Peyer's patch (tissue), 4 donors: ENCODE results near the gene BAD. TPM values are rescaled to one million over a fixed set of nuclear protein-coding genes. Genes with fewer than 3 reads are reported as not detected.

Experiments used
- DNase-seq, 3 donors: peaks; one replicate each; pipeline ENCODE4 v3.0.0-alpha.2; 2017 to 2019
- H3K27ac ChIP-seq, 4 donors: fragments of 200-600 bp; sonication (generic); one replicate each; pipeline ENCODE4 v1.5.1; 2016 to 2019
- H3K27me3 ChIP-seq, 2 donors: fragments of 200-600 bp; sonication (generic); one replicate each; pipeline ENCODE4 v1.5.1; 2019
- H3K36me3 ChIP-seq, 3 donors: fragments of 200-600 bp; sonication (generic); one replicate each; pipeline ENCODE4 v1.5.1; 2016 to 2019
- H3K4me1 ChIP-seq, 4 donors: fragments of 200-600 bp; sonication (generic); one replicate each; pipeline ENCODE4 v1.5.1; 2016 to 2019
- H3K4me3 ChIP-seq, 4 donors: fragments of 200-600 bp; sonication (generic); 1 replicate in 3 of 4; 2 replicates in 1 of 4; pipeline ENCODE4 v1.5.1; 2016 to 2019; ENCODE audit warnings: mild to moderate bottlenecking in 1 of 4
- H3K9me3 ChIP-seq, 4 donors: fragments of 200-600 bp; sonication (generic); one replicate each; pipeline ENCODE4 v1.5.1; 2016 to 2019; ENCODE audit warnings: mild to moderate bottlenecking in 1 of 4
- POLR2A ChIP-seq, 2 donors: fragments of 450-650 bp; IDR thresholded peaks; one replicate each; pipeline ENCODE4 v1.5.1; 2017; ENCODE audit warnings: antibody characterized with exemption in 2 of 2, mild to moderate bottlenecking in 2 of 2, moderate library complexity in 2 of 2
- total RNA-seq, 4 donors: library from RNA; depleted of rRNA; stranded (reverse); fragments of >200 nt; gene quantifications; one replicate each; pipeline ENCODE4 v1.1.0, GENCODE V29; 2016
- TF ChIP-seq, protein P1 (sequence below), 6 experiments: fragments of 450-650 bp in 4 of 6; fragments of 200-600 bp in 2 of 6; sonication (generic) in 1 of 6; IDR thresholded peaks; one replicate each; pipeline ENCODE4 v1.5.1; 2017 to 2019; ENCODE audit warnings: antibody characterized with exemption in 6 of 6, mild to moderate bottlenecking in 3 of 6, moderate library complexity in 1 of 6

The BAD gene
- total RNA-seq, 4 donors from 2014 or later: 57.4 to 91.8 (median 63.7) TPM

DNA sequence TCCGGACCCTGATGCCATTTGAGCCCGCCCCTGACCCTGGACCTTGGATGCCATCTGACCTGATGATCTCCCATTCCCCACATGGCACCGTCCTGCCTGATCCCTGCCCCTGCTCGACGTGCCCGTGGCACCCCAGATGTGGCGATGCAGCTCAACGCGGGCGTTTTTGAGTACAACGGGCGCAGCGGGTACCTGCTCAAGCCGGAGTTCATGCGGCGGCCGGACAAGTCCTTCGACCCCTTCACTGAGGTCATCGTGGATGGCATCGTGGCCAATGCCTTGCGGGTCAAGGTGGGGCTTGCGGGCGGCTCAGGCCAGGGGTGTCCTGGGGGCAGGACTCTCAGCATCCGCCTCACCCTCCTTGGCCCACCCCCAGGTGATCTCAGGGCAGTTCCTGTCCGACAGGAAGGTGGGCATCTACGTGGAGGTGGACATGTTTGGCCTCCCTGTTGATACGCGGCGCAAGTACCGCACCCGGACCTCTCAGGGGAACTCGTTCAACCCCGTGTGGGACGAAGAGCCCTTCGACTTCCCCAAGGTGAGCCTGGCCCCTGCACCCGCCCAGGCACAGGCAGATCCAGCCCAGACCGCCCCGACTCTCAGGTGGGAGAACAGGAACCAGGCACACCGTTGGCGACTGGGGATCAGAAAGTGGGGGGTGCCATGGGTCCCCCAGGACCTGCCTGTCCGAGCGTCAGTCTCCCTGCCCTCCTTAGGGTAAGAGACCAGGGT is 22.0 kb downstream of the BAD start:
- Histone ChIP-seq H3K4me1 (peaks cover 0 to 40% (median 0%) of the 10 kb centered on the region in 4 donors), H3K4me3 (no peak overlapping the region), H3K27ac (no peak overlapping the region), H3K27me3 (no peaks in the 10 kb centered on the region), H3K36me3 (peaks cover 0 to 95% (median 0%) of the 10 kb centered on the region in 3 donors), H3K9me3 (no peaks in the 10 kb centered on the region)
- no peak for DNase-seq
- TF ChIP-seq POLR2A (IDR thresholded peaks at IDR 0.05): no peak
- TF ChIP-seq, protein P1, sequence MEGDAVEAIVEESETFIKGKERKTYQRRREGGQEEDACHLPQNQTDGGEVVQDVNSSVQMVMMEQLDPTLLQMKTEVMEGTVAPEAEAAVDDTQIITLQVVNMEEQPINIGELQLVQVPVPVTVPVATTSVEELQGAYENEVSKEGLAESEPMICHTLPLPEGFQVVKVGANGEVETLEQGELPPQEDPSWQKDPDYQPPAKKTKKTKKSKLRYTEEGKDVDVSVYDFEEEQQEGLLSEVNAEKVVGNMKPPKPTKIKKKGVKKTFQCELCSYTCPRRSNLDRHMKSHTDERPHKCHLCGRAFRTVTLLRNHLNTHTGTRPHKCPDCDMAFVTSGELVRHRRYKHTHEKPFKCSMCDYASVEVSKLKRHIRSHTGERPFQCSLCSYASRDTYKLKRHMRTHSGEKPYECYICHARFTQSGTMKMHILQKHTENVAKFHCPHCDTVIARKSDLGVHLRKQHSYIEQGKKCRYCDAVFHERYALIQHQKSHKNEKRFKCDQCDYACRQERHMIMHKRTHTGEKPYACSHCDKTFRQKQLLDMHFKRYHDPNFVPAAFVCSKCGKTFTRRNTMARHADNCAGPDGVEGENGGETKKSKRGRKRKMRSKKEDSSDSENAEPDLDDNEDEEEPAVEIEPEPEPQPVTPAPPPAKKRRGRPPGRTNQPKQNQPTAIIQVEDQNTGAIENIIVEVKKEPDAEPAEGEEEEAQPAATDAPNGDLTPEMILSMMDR (IDR thresholded peaks at IDR 0.05): no peak

DNA sequence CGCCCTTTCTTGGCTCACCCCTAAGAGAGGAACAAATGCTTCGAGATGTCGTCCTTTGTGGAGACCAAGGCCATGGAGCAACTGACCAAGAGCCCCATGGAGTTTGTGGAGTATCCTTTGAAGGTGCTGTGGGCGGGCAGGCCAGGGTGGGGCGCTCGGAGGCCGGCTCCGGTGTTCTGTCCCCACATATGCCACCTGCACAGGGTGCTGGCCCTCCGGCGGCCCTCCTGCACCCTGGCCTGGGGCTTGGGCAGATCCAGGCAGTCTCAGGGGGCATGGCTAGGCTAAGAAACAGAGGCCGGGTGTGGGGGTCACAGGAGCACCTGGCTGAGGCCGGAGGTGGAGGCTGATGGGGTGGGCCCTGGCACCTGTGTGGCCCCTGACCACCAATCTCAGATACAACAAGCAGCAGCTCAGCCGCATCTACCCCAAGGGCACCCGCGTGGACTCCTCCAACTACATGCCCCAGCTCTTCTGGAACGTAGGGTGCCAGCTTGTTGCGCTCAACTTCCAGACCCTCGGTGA is 22.8 kb downstream of the BAD start:
- Histone ChIP-seq H3K27ac (no peak overlapping the region), H3K9me3 (no peaks in the 10 kb centered on the region), H3K4me3 (no peak overlapping the region), H3K36me3 (peaks cover 0 to 96% (median 0%) of the 10 kb centered on the region in 3 donors), H3K4me1 (peaks cover 0 to 34% (median 0%) of the 10 kb centered on the region in 4 donors), H3K27me3 (no peaks in the 10 kb centered on the region)
- no peak for DNase-seq
- TF ChIP-seq, protein P1 (IDR thresholded peaks at IDR 0.05): no peak
- no peak for TF ChIP-seq POLR2A (IDR thresholded peaks at IDR 0.05)

DNA sequence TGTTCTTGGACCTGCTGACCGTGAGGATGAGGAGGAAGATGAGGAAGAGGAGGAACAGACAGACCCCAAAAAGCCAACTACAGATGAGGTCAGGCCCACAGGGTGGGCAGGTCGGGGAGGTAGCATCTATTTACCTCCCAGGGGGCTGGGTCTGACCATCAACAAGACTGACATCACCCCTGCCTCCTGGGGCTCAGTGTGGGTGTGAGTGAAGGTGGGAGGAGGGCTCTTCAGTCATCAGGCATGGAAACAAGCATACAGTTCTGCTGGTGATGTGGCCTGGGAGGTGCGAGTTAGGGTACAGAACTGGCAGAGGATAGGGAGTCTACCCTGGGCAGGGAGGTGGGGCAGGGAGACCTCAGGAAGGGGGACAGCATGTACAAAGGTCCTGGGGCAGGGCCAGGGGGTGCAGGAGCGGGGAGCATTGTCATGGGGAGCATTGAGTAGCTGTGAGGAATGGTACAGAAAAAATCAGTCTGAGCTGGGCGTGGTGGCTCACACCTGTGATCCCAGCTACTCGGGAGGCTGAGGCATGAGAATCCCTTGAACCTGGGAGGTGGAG is 24.2 kb downstream of the BAD start:
- TF ChIP-seq, protein P1 (IDR thresholded peaks at IDR 0.05): no peak
- no peak for TF ChIP-seq POLR2A (IDR thresholded peaks at IDR 0.05)
- DNase-seq: no peak
- Histone ChIP-seq H3K36me3 (peaks cover 0 to 96% (median 0%) of the 10 kb centered on the region in 3 donors), H3K4me3 (no peak overlapping the region), H3K4me1 (peaks cover 0 to 34% (median 0%) of the 10 kb centered on the region in 4 donors), H3K27ac (no peak overlapping the region), H3K27me3 (no peaks in the 10 kb centered on the region), H3K9me3 (no peaks in the 10 kb centered on the region)

DNA sequence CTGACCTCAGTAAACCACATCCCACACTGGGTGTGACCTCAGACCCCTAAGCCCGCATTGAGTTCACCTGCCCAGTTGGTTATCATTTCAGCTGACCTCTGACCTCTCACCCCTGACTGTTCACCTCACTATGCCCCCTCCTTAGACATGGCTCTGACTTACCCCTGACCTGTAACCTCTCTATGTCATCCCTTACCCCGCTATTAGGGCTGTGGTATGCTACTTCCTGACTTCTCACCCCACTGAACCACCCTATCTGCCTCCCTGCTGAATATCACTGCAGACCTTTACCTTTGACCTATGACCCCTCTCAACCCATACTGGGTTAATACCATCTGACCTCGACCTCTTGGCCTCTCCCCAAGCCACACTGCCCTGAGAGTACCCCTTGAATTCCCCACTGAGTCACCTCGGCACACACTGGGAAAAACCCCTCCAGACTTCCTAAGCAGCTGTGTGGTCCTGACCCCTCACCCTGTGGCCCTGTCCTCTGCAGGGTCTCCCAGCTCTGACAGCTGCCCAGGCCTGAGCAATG is 24.9 kb downstream of the BAD start:
- Histone ChIP-seq H3K9me3 (no peaks in the 10 kb centered on the region), H3K27ac (no peak overlapping the region), H3K4me3 (no peak overlapping the region), H3K36me3 (peaks cover 0 to 96% (median 0%) of the 10 kb centered on the region in 3 donors), H3K4me1 (peaks cover 0 to 34% (median 0%) of the 10 kb centered on the region in 4 donors), H3K27me3 (no peaks in the 10 kb centered on the region)
- TF ChIP-seq POLR2A (IDR thresholded peaks at IDR 0.05): no peak
- no peak for DNase-seq

DNA sequence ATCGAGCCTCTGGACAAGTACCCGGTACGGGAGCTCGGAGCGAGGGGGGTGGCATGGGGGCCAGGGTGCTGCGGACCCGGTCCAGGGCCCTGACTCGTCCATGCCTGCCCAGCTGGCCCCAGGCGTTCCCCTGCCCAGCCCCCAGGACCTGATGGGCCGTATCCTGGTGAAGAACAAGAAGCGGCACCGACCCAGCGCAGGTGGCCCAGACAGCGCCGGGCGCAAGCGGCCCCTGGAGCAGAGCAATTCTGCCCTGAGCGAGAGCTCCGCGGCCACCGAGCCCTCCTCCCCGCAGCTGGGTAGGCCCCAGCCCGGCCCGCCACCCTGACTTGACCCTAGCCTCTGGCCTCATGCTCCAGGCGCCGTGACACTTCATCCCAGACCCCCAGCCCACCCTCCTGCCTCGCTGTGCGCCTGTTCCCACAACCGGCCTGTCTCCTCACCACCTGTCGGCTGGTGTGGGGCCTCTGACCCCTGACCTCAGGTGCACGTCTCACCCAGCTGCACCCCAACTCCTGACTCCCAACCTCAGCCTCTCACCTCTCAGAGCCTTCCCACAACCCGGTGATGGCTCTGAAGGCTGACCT is 25.4 kb downstream of the BAD start:
- no peak for DNase-seq
- peaks cover 0 to 96% (median 0%) of the 10 kb centered on the region in 3 donors for H3K36me3 ChIP-seq
- TF ChIP-seq, protein P1 (IDR thresholded peaks at IDR 0.05): no peak
- TF ChIP-seq POLR2A (IDR thresholded peaks at IDR 0.05): no peak

More for the DNA sequence above, 25.4 kb downstream of the BAD start:
- Histone ChIP-seq H3K4me3 (no peak overlapping the region), H3K27me3 (no peaks in the 10 kb centered on the region), H3K4me1 (peaks cover 0 to 35% (median 0%) of the 10 kb centered on the region in 4 donors), H3K27ac (no peak overlapping the region), H3K9me3 (no peaks in the 10 kb centered on the region)
